GM12878 (cell line): Measurements from ENCODE around the gene TTLL4. TPM values are rescaled to one million over a fixed set of nuclear protein-coding genes. Genes with fewer than 3 reads are reported as not detected.

Source experiments
- ATAC-seq: fragments of 200-7000 bp; cut with Tn5 transposase; 3 replicates; pipeline ENCODE4 v1.9.1; 2020; ENCODE audit warnings: mild to moderate bottlenecking, moderate library complexity
- BruUV-seq: library from RNA; stranded (reverse); fragments of 400-500 nt; replicated peaks from 2 replicates; lab custom pipeline; 2021; lab: Mats Ljungman, UMichigan
- CTCF ChIA-PET: fragments of 300-600 bp; sonication (Branson Sonifier 250); formaldehyde crosslinking; extraction: SDS; loops from one replicate; lab custom pipeline; 2021; ENCODE audit warnings: inconsistent platforms; lab: Yijun Ruan, JAX
- POLR2A ChIA-PET: fragments of 350-600 bp; formaldehyde crosslinking; extraction: SDS; loops from one replicate; lab custom pipeline; 2021; ENCODE audit warnings: inconsistent platforms; lab: Charles Lee
- RAD21 ChIA-PET: fragments of 300-600 bp; sonication (Branson Sonifier 250); formaldehyde crosslinking; loops from one replicate; lab custom pipeline; 2023; ENCODE audit warnings: antibody characterized with exemption; ENCODE audit not compliant: unreplicated experiment; lab: Charles Lee
- SMC1A ChIA-PET: fragments of 300-600 bp; sonication (Branson Sonifier 250); formaldehyde crosslinking; loops from one replicate; lab custom pipeline; 2023; ENCODE audit not compliant: unreplicated experiment, uncharacterized antibody; lab: Charles Lee
- DNase-seq: peaks from one replicate; pipeline ENCODE4 v3.0.0-alpha.2; 2011; ENCODE audit warnings: low read depth, low spot score
- FAIRE-seq: peaks from 3 replicates; lab custom pipeline; 2011; peaks lifted over from hg19 to GRCh38; lab: Jason Lieb, UNC
- H2AFZ ChIP-seq: 2 replicates; pipeline ENCODE4 v1.6.0; 2011; ENCODE audit warnings: low read depth, low read length, control low read depth; ENCODE audit not compliant: control insufficient read depth
- H3K27ac ChIP-seq: 2 replicates; pipeline ENCODE4 v1.5.1; 2011; ENCODE audit warnings: control low read depth; ENCODE audit not compliant: control insufficient read depth, insufficient read depth
- H3K27me3 ChIP-seq, 2 experiments: replicated peaks in 1 of 2; 2 replicates each; pipeline versions ENCODE4 v1.6.0 to v1.6.1; 2011; ENCODE audit warnings: low read length in 1 of 2; ENCODE audit not compliant: control insufficient read depth in 2 of 2, insufficient read depth in 2 of 2
- H3K36me3 ChIP-seq, 2 experiments: 2 replicates each; pipeline ENCODE4 v1.5.1; 2011; ENCODE audit warnings: low read length in 1 of 2; ENCODE audit not compliant: control insufficient read depth in 2 of 2, insufficient read depth in 2 of 2
- H3K4me1 ChIP-seq: 2 replicates; pipeline ENCODE4 v1.6.1; 2011; ENCODE audit warnings: mild to moderate bottlenecking, low read length, moderate library complexity, mixed read lengths; ENCODE audit not compliant: control insufficient read depth, insufficient read depth
- H3K4me2 ChIP-seq: 2 replicates; pipeline ENCODE4 v1.6.0; 2011; ENCODE audit warnings: control low read depth; ENCODE audit not compliant: control insufficient read depth, insufficient read depth
- H3K4me3 ChIP-seq: fragments of 200-600 bp; sonication (generic); 2 replicates; pipeline ENCODE4 v1.5.1; 2016
- H3K79me2 ChIP-seq: 2 replicates; pipeline ENCODE4 v1.6.0; 2011; ENCODE audit warnings: low read length; ENCODE audit not compliant: control insufficient read depth, insufficient read depth
- H3K9ac ChIP-seq: 2 replicates; pipeline ENCODE4 v1.8.0; 2011; ENCODE audit warnings: low read length, control low read depth, mixed read lengths; ENCODE audit not compliant: control insufficient read depth, insufficient read depth
- H3K9me3 ChIP-seq: replicated peaks from 3 replicates; pipeline ENCODE4 v1.5.1; 2011; ENCODE audit warnings: mild to moderate bottlenecking, low read length; ENCODE audit not compliant: control insufficient read depth, insufficient read depth
- H4K20me1 ChIP-seq: 2 replicates; pipeline ENCODE4 v1.6.0; 2011; ENCODE audit not compliant: control insufficient read depth, insufficient read depth
- ATF3 ChIP-seq: IDR thresholded peaks from 2 replicates; pipeline ENCODE4 v1.6.1; 2011; ENCODE audit warnings: low read depth, mild to moderate bottlenecking, low read length, moderate library complexity, borderline replicate concordance; ENCODE audit errors: extremely low read depth
- BACH1 ChIP-seq: fragments of 450-650 bp; IDR thresholded peaks from 2 replicates; pipeline ENCODE4 v1.6.1; 2017; ENCODE audit warnings: mild to moderate bottlenecking, borderline replicate concordance
- CBX3 ChIP-seq: fragments of 200-600 bp; sonication (generic); IDR thresholded peaks from 2 replicates; pipeline ENCODE4 v1.6.1; 2016; ENCODE audit warnings: low read depth, borderline replicate concordance
- EP300 ChIP-seq, 2 experiments: fragments of 150-350 bp in 1 of 2; IDR thresholded peaks; 2 replicates each; pipeline ENCODE4 v1.6.1; 2011 to 2012; ENCODE audit warnings: low read depth in 2 of 2, low read length in 2 of 2, borderline replicate concordance in 1 of 2, improper control_type of control experiment in 1 of 2, inconsistent platforms in 1 of 2; ENCODE audit not compliant: control insufficient read depth in 1 of 2
- ESRRA ChIP-seq: IDR thresholded peaks from 2 replicates; pipeline ENCODE4 v1.6.1; 2012; ENCODE audit warnings: mild to moderate bottlenecking, low read length, improper control_type of control experiment
- HDAC6 ChIP-seq: fragments of 200-600 bp; sonication (generic); IDR thresholded peaks from one replicate; pipeline ENCODE4 v1.8.0; 2017; ENCODE audit warnings: antibody characterized with exemption; ENCODE audit not compliant: unreplicated experiment
- NR2C1 ChIP-seq: fragments of 450-650 bp; IDR thresholded peaks from 2 replicates; pipeline ENCODE4 v1.6.1; 2017; ENCODE audit warnings: antibody characterized with exemption, mild to moderate bottlenecking, moderate library complexity
- PAX8 ChIP-seq: fragments of 450-650 bp; IDR thresholded peaks from 2 replicates; pipeline ENCODE4 v1.6.1; 2017; ENCODE audit warnings: mild to moderate bottlenecking, moderate library complexity
- PRDM15 ChIP-seq: fragments of 450-650 bp; formaldehyde crosslinking; IDR thresholded peaks from 2 replicates; pipeline ENCODE4 v1.4.0; 2020; ENCODE audit warnings: mild to moderate bottlenecking, moderate library complexity
- TCF3 ChIP-seq: IDR thresholded peaks from 2 replicates; pipeline ENCODE4 v1.6.1; 2012; ENCODE audit warnings: low read depth, mild to moderate bottlenecking, low read length, borderline replicate concordance; ENCODE audit not compliant: insufficient read depth
- TCF7 ChIP-seq: IDR thresholded peaks from 2 replicates; pipeline ENCODE4 v1.6.1; 2014; ENCODE audit warnings: antibody characterized with exemption, borderline replicate concordance
- ZBTB11 ChIP-seq: fragments of 450-650 bp; formaldehyde crosslinking; IDR thresholded peaks from 2 replicates; pipeline ENCODE4 v1.5.0; 2022; ENCODE audit warnings: mild to moderate bottlenecking, missing genetic modification characterization
- ZSCAN29 ChIP-seq: fragments of 450-650 bp; IDR thresholded peaks from 2 replicates; pipeline ENCODE4 v1.6.1; 2017; ENCODE audit warnings: mild to moderate bottlenecking, moderate library complexity
- WGBS: methylation state at CpG from one replicate; pipeline ENCODE4 v1.1.6; 2016; ENCODE audit warnings: low lambda C conversion rate; ENCODE audit not compliant: insufficient replicate concordance, insufficient coverage; ENCODE audit errors: missing lambda C conversion rate; 5-methylcytosine and 5-hydroxymethylcytosine counted together
- in situ Hi-C: fragments of 300-500 bp; cut with MboI; formaldehyde crosslinking; loops from 9 replicates; pipeline ENCODE4 v1.14.3; 2018; ENCODE audit warnings: mixed read lengths
- intact Hi-C: fragments of 100-400 bp; cut with micrococcal nuclease; formaldehyde crosslinking; loops from one replicate; pipeline ENCODE4 v1.14.2; 2022; ENCODE audit not compliant: unreplicated experiment
- polyA plus RNA-seq, 11 experiments: library from polyadenylated mRNA; depleted of rRNA in 4 of 11; unstranded in 6 of 11; stranded (reverse) in 5 of 11; fragments of >200 nt; fragmentation: Nextera tagmentation in 4 of 11; fragmentation: Illumina TruSeq in 1 of 11; extraction: Ambion mirVana in 4 of 11; extraction: Trizol in 1 of 11; gene quantifications; 1 replicate in 1 of 11; 2 replicates in 10 of 11; pipeline versions ENCODE4 v1.2.1 to v1.2.3, GENCODE V29; 2011 to 2016; ENCODE audit warnings: inconsistent platforms in 2 of 11, missing spikeins in 2 of 11, low read depth in 1 of 11
- total RNA-seq, 4 experiments: library from RNA; depleted of rRNA in 3 of 4; stranded (reverse); fragments of >200 nt in 3 of 4; fragmentation: Illumina TruSeq in 1 of 4; extraction: Trizol in 1 of 4; gene quantifications; 2 replicates each; pipeline versions ENCODE4 v1.2.1 to v1.2.3, GENCODE V29; 2013 to 2021
- TF ChIP-seq, protein P1 (sequence below): fragments of 450-650 bp; IDR thresholded peaks from 2 replicates; pipeline ENCODE4 v1.6.1; 2017; ENCODE audit warnings: mild to moderate bottlenecking, low read depth, inconsistent platforms; ENCODE audit not compliant: poor library complexity, severe bottlenecking

Gene TTLL4
- total and polyA plus RNA-seq, 10 of the 15 experiments (the other 5 are each of a cell fraction or from before 2014, with no cell fraction given): 16.6 to 63.1 (median 32.9) TPM

DNA sequence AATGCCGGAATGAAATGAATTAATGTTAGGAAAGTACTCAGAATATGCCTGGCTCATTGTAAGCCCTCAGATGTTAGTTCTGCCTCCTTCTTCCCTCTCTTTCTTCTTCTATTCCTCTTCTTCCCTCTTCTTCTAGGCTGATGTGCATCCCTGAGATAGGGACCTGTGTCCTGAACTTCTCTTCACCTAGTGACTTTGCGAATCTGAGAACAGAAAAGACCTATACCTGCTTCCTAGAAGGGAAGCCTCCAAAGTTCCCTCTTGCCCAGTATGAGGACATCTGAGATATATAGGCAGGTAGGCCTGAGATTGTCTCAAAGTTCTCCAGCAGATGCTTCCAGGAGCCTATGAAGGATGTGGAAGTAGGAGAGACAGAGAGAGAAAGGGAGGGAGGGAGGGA is 63.2 kb downstream of the TTLL4 start:
- H3K4me2 ChIP-seq: no peak overlapping the region
- H3K4me3 ChIP-seq: no peak overlapping the region
- CTCF ChIA-PET: no interaction called here
- RAD21 ChIA-PET: no interaction called here
- H2AFZ ChIP-seq: no peak overlapping the region
- H3K79me2 ChIP-seq: no peaks in the 10 kb centered on the region
- no peaks in the 10 kb centered on the region for H3K36me3 ChIP-seq
- DNase-seq: no peak
- no peak overlapping the region for H3K9ac ChIP-seq
- intact Hi-C loops (no loop called here), in situ Hi-C loops (no loop called here)
- H3K9me3 ChIP-seq: no peaks in the 10 kb centered on the region; the same call in 2 of the 3 replicates
- no peaks in the 10 kb centered on the region for H3K4me1 ChIP-seq
- no peaks in the 10 kb centered on the region for H3K27me3 ChIP-seq
- H3K27ac ChIP-seq: no peak overlapping the region
- BruUV-seq: no TSS peak
- no peak for FAIRE-seq
- SMC1A ChIA-PET: no interaction called here
- TF ChIP-seq ZBTB11 (no peak), ATF3 (no peak), ESRRA (no peak), NR2C1 (no peak), PAX8 (no peak), HDAC6 (no peak), EP300 (IDR thresholded peaks at IDR 0.05; ENCODE audit: borderline replicate concordance in 1 of 2, control insufficient read depth in 1 of 2, low read depth in 2 of 2, low read length in 2 of 2) (no peak), PRDM15 (CRISPR knock-in tag) (no peak), TCF3 (no peak), ZSCAN29 (no peak), CBX3 (no peak), BACH1 (no peak), TCF7 (no peak)
- TF ChIP-seq, protein P1, sequence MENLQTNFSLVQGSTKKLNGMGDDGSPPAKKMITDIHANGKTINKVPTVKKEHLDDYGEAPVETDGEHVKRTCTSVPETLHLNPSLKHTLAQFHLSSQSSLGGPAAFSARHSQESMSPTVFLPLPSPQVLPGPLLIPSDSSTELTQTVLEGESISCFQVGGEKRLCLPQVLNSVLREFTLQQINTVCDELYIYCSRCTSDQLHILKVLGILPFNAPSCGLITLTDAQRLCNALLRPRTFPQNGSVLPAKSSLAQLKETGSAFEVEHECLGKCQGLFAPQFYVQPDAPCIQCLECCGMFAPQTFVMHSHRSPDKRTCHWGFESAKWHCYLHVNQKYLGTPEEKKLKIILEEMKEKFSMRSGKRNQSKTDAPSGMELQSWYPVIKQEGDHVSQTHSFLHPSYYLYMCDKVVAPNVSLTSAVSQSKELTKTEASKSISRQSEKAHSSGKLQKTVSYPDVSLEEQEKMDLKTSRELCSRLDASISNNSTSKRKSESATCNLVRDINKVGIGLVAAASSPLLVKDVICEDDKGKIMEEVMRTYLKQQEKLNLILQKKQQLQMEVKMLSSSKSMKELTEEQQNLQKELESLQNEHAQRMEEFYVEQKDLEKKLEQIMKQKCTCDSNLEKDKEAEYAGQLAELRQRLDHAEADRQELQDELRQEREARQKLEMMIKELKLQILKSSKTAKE: no peak
- POLR2A ChIA-PET: interaction anchor here (0.6 kb wide), 1 partner anchor 643 kb away, joined by 3 read pairs; no protein-coding TSS in a partner anchor
- WGBS: 97% methylated on average over 2 of the region's 2 CpGs
- ATAC-seq: no peak
- H4K20me1 ChIP-seq: no peaks in the 10 kb centered on the region
